Lower lobe of right lung (tissue), 2 donors: Measurements from ENCODE around the gene POMT2. TPM values are rescaled to one million over a fixed set of nuclear protein-coding genes. Genes with fewer than 3 reads are reported as not detected.

Experiments
- ATAC-seq, 2 donors: fragments of 200-7000 bp; cut with Tn5 transposase; one replicate each; pipeline ENCODE4 v1.9.1; 2020 to 2022; ENCODE audit warnings: mild to moderate bottlenecking in 2 of 2, moderate library complexity in 2 of 2
- DNase-seq: peaks from one replicate; pipeline ENCODE4 v3.0.0-alpha.2; 2020
- H3K27ac ChIP-seq: fragments of 200-600 bp; one replicate; pipeline ENCODE4 v1.8.0; 2022
- H3K27me3 ChIP-seq: fragments of 200-600 bp; one replicate; pipeline ENCODE4 v1.8.0; 2022; ENCODE audit warnings: low read depth
- H3K36me3 ChIP-seq: fragments of 200-600 bp; one replicate; pipeline ENCODE4 v1.8.0; 2022; ENCODE audit warnings: mild to moderate bottlenecking
- H3K4me1 ChIP-seq: fragments of 200-600 bp; one replicate; pipeline ENCODE4 v1.8.0; 2022
- H3K4me3 ChIP-seq: fragments of 200-600 bp; one replicate; pipeline ENCODE4 v1.8.0; 2022; ENCODE audit warnings: mild to moderate bottlenecking
- H3K9me3 ChIP-seq: fragments of 200-600 bp; one replicate; pipeline ENCODE4 v1.8.0; 2022
- CTCF ChIP-seq: fragments of 200-600 bp; IDR thresholded peaks from one replicate; pipeline ENCODE4 v1.8.0; 2022; ENCODE audit warnings: antibody characterized with exemption, mild to moderate bottlenecking
- intact Hi-C: fragments of 100-400 bp; cut with DNase I; formaldehyde crosslinking; loops from one replicate; pipeline ENCODE4 v1.11.0; 2022
- total RNA-seq: library from RNA; stranded (reverse); fragmentation: NEBNext Ultra II Directional; extraction: Animal tissue kit (Norgen Biotek cat#: 25700); gene quantifications from one replicate; pipeline ENCODE4 v1.2.1, GENCODE V29; 2021
- donor health status: DM: no; HTN: yes; CAD: no; lungs with severe emphysema.

The POMT2 gene
- total RNA-seq, 1 donor from 2014 or later = 23.5 TPM

GRCh38 chr14:77314043-77314442 lies 6.6 kb downstream of the POMT2 start:
- H3K4me3 ChIP-seq = no peak overlapping the region
- intact Hi-C loops = no loop called here
- H3K36me3 ChIP-seq = no peaks in the 10 kb centered on the region
- TF ChIP-seq CTCF = no peak
- peaks cover 10% of the 10 kb centered on the region for H3K4me1 ChIP-seq
- no peak for DNase-seq
- no peak overlapping the region for H3K27ac ChIP-seq
- no peaks in the 10 kb centered on the region for H3K9me3 ChIP-seq
- no peak for ATAC-seq
- no peaks in the 10 kb centered on the region for H3K27me3 ChIP-seq

- DNase-seq (no peak), ATAC-seq (no peak)
- Histone ChIP-seq H3K36me3 (no peaks in the 10 kb centered on the region), H3K9me3 (no peaks in the 10 kb centered on the region), H3K4me1 (peaks cover 10% of the 10 kb centered on the region), H3K4me3 (no peak overlapping the region), H3K27me3 (no peaks in the 10 kb centered on the region), H3K27ac (no peak overlapping the region)
- TF ChIP-seq CTCF = no peak
- intact Hi-C loops = no loop called here
Observed at GRCh38 chr14:77313371-77313770, 7.3 kb downstream of the POMT2 start.

DNA sequence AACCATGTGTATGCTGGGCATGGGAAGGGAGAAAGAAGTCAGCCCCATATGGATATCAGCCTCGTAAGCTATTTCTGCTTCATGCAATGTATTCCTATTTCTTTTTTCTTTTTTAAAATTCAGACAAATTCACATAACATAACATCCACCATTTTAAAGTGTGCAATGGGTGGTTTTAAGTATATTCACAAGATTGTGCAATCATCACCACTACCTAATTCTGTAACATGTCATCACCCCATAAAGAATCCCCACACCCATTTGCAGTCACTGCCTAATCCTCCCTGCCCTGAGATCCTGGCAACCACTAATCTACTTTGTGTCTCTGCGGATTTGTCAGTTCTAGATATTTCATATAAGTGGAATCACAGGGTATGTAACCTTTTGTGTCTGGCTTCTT lies 9.5 kb downstream of the POMT2 start:
- Histone ChIP-seq H3K27ac (no peak overlapping the region), H3K27me3 (no peaks in the 10 kb centered on the region), H3K4me1 (peaks cover 11% of the 10 kb centered on the region), H3K9me3 (no peaks in the 10 kb centered on the region), H3K36me3 (no peaks in the 10 kb centered on the region), H3K4me3 (no peak overlapping the region)
- DNase-seq (no peak), ATAC-seq (no peak)
- intact Hi-C loops = no loop called here
- no peak for TF ChIP-seq CTCF

DNA sequence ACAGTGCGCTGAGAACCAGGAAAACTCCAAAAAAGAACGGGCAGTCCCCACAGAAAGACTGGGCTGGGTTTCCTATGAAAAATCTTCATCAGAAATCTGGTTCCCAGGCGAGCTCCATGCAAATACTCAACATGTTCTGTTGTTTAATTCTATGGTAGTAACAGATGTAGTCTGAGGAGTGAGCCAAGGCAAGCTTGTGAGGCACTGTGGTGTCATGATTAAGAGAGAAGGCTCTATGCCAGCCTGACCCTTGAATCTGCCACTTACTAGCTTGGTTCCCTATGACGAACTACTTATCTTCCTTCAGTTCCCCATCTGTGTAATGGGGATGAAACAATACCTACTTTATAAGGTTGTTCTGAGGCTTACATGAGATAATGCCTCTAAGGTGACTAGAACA lies 10.7 kb downstream of the POMT2 start:
- H3K4me3 ChIP-seq = no peak overlapping the region
- no peaks in the 10 kb centered on the region for H3K27me3 ChIP-seq
- no peaks in the 10 kb centered on the region for H3K9me3 ChIP-seq
- intact Hi-C loops = no loop called here
- ATAC-seq (no peak), DNase-seq (no peak)
- H3K4me1 ChIP-seq = peaks cover 6% of the 10 kb centered on the region
- H3K27ac ChIP-seq = no peak overlapping the region
- TF ChIP-seq CTCF = no peak
- no peaks in the 10 kb centered on the region for H3K36me3 ChIP-seq

DNA sequence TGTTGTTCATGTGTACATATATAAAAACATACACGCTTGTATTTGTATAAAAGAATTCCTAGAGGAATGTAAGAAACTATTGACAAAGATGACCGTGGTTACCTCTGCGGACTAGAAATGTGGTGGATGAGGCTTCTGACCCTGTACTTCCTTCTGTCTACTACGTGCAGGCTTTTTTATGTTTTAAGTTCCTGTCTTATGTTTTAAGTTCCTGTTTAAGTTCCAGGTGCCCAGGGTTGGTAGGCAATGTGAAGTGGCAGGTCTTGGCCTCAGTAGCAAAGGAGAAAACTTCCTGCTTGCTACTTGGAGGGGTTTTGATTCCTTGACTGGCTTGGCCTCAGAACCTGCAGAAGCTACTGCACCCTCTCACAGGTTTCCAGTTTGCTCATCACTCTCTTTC lies 11.6 kb downstream of the POMT2 start:
- intact Hi-C loops = no loop called here
- no peak for TF ChIP-seq CTCF
- no peak for ATAC-seq
- Histone ChIP-seq H3K9me3 (no peaks in the 10 kb centered on the region), H3K36me3 (peaks cover 5% of the 10 kb centered on the region), H3K27me3 (no peaks in the 10 kb centered on the region), H3K4me1 (peaks cover 7% of the 10 kb centered on the region), H3K4me3 (no peak overlapping the region), H3K27ac (no peak overlapping the region)
- DNase-seq = no peak
